Lower lobe of right lung (tissue), 2 donors: Measurements from ENCODE around the gene NUDT15. TPM values are rescaled to one million over a fixed set of nuclear protein-coding genes. Genes with fewer than 3 reads are reported as not detected.
"Not testable (repeated sequence)": the region's sequence is repeated elsewhere in the genome, so short reads cannot be mapped to it uniquely, and the experiment has no call there.

Experiments used
- ATAC-seq, 2 donors: fragments of 200-7000 bp; cut with Tn5 transposase; one replicate each; pipeline ENCODE4 v1.9.1; 2020 to 2022; ENCODE audit warnings: mild to moderate bottlenecking in 2 of 2, moderate library complexity in 2 of 2
- DNase-seq: peaks from one replicate; pipeline ENCODE4 v3.0.0-alpha.2; 2020
- H3K27ac ChIP-seq: fragments of 200-600 bp; one replicate; pipeline ENCODE4 v1.8.0; 2022
- H3K27me3 ChIP-seq: fragments of 200-600 bp; one replicate; pipeline ENCODE4 v1.8.0; 2022; ENCODE audit warnings: low read depth
- H3K36me3 ChIP-seq: fragments of 200-600 bp; one replicate; pipeline ENCODE4 v1.8.0; 2022; ENCODE audit warnings: mild to moderate bottlenecking
- H3K4me1 ChIP-seq: fragments of 200-600 bp; one replicate; pipeline ENCODE4 v1.8.0; 2022
- H3K4me3 ChIP-seq: fragments of 200-600 bp; one replicate; pipeline ENCODE4 v1.8.0; 2022; ENCODE audit warnings: mild to moderate bottlenecking
- H3K9me3 ChIP-seq: fragments of 200-600 bp; one replicate; pipeline ENCODE4 v1.8.0; 2022
- intact Hi-C: fragments of 100-400 bp; cut with DNase I; formaldehyde crosslinking; loops from one replicate; pipeline ENCODE4 v1.11.0; 2022
- total RNA-seq: library from RNA; stranded (reverse); fragmentation: NEBNext Ultra II Directional; extraction: Animal tissue kit (Norgen Biotek cat#: 25700); gene quantifications from one replicate; pipeline ENCODE4 v1.2.1, GENCODE V29; 2021
- TF ChIP-seq, protein P1 (sequence below): fragments of 200-600 bp; IDR thresholded peaks from one replicate; pipeline ENCODE4 v1.8.0; 2022; ENCODE audit warnings: antibody characterized with exemption, mild to moderate bottlenecking
- donor health status: DM: no; HTN: yes; CAD: no; lungs with severe emphysema.

Gene NUDT15
- total RNA-seq, 1 donor from 2014 or later: 11.6 TPM

DNA sequence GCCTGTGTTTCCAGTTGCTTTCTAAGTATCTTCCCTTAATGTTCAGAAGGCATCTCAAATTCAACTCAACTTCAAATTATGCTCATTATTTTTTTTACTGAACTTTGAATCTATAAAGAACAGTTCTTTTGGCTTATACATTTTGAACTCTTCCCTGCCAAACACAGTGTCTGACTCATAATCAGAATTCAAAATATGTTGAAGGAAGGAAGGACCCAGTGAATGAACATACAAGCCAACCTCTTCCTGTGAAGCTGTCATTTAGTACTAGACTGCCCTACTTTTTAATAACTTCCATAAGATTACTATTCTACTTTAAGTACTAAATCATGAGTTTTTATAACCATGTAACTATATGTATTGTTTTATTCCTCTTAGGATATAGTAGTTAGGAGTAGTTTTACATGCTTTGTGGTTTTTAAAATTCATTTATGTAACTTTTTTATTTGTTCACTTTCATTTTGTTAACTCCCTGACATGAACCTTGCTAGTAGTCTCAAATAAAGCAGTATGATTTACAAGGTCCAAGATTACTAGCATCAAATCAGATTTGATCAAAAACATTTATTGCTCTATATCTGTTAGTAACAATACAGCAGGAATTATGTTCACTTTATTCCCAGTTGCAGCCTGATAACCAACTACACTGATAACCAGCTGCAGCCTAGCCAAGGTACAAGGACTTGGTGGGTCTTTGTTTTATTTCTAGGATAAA lies 6.4 kb downstream of the NUDT15 start:
- ATAC-seq (no peak), DNase-seq (no peak)
- no peak overlapping the region for H3K4me3 ChIP-seq
- H3K36me3 ChIP-seq: peaks cover 40% of the 10 kb centered on the region
- intact Hi-C loops: no loop called here
- no peaks in the 10 kb centered on the region for H3K9me3 ChIP-seq
- H3K27ac ChIP-seq: no peak overlapping the region
- TF ChIP-seq, protein P1, sequence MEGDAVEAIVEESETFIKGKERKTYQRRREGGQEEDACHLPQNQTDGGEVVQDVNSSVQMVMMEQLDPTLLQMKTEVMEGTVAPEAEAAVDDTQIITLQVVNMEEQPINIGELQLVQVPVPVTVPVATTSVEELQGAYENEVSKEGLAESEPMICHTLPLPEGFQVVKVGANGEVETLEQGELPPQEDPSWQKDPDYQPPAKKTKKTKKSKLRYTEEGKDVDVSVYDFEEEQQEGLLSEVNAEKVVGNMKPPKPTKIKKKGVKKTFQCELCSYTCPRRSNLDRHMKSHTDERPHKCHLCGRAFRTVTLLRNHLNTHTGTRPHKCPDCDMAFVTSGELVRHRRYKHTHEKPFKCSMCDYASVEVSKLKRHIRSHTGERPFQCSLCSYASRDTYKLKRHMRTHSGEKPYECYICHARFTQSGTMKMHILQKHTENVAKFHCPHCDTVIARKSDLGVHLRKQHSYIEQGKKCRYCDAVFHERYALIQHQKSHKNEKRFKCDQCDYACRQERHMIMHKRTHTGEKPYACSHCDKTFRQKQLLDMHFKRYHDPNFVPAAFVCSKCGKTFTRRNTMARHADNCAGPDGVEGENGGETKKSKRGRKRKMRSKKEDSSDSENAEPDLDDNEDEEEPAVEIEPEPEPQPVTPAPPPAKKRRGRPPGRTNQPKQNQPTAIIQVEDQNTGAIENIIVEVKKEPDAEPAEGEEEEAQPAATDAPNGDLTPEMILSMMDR: no peak
- no peaks in the 10 kb centered on the region for H3K27me3 ChIP-seq
- peaks cover under 1% of the 10 kb centered on the region for H3K4me1 ChIP-seq

DNA sequence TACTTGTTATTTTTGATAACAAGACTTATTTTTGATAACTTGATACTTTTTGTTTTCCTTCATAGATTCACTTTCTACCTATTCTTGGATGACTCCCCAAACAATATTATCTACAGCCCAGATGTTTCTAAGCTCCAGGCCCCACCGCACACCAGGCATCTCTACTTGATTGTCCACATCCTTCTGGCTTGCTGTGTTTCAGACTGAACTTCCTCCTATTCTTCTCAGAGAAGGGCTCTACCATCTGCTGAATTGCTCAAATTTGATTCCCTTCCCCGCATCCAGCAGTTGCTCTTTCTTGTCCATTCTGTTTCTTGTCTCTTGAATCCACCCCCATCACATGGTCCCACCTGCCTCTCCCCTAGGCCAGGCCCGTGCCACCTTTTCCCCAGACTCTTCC lies 13.0 kb downstream of the NUDT15 start:
- peaks cover 73% of the 10 kb centered on the region for H3K36me3 ChIP-seq
- no peaks in the 10 kb centered on the region for H3K27me3 ChIP-seq
- no peaks in the 10 kb centered on the region for H3K4me1 ChIP-seq
- DNase-seq (no peak), ATAC-seq (no peak)
- H3K4me3 ChIP-seq: no peak overlapping the region
- TF ChIP-seq, protein P1: no peak
- intact Hi-C loops: no loop called here
- H3K9me3 ChIP-seq: no peaks in the 10 kb centered on the region
- H3K27ac ChIP-seq: no peak overlapping the region

DNA sequence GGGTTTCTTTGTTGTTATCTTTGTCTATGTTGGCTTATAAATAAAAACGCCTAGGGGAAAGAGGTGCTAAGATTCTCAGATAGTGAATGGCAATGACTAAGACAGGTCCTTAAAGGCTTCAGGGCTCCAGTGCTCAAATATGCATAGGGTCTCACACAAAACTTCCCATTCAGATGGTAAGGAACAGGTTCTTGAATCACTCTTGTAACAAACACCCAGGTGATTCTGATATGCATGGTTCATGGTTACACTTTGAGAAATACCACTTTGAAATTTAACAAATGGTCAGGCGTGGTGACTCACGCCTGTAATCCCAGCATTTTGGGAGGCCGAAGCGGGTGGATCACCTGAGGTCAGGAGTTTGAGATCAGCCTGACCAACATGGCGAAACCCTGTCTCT lies 17.1 kb downstream of the NUDT15 start:
- DNase-seq (no peak), ATAC-seq (no peak)
- Histone ChIP-seq H3K4me1 (no peaks in the 10 kb centered on the region), H3K36me3 (peaks cover 42% of the 10 kb centered on the region), H3K4me3 (no peak overlapping the region), H3K27me3 (no peaks in the 10 kb centered on the region), H3K27ac (no peak overlapping the region), H3K9me3 (no peaks in the 10 kb centered on the region)
- TF ChIP-seq, protein P1: no peak
- intact Hi-C loops: no loop called here

DNA sequence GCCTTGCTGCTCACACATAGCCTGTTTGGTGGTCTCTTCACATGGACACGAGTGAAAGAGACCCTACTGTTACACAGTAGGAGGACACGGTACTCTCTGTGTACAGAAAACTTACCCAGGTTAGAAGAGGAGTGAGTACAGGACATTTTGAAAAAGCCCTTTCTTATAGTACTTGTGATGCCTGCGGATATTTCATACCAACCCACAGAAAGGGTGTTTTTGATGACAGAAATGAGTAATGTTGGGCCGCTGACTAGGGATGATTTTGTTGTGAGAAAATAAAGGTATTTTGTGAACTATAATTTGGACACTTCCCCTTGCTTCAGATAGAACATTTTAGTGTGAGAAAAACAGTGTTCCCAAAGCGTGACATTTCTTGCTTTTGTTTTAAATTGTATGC lies 18.2 kb downstream of the NUDT15 start:
- ATAC-seq: no peak
- Histone ChIP-seq H3K27ac (no peak overlapping the region), H3K4me3 (no peak overlapping the region), H3K27me3 (no peaks in the 10 kb centered on the region), H3K4me1 (no peaks in the 10 kb centered on the region), H3K36me3 (peaks cover 31% of the 10 kb centered on the region), H3K9me3 (no peaks in the 10 kb centered on the region)
- DNase-seq: no peak
- intact Hi-C loops: no loop called here
- TF ChIP-seq, protein P1: no peak

DNA sequence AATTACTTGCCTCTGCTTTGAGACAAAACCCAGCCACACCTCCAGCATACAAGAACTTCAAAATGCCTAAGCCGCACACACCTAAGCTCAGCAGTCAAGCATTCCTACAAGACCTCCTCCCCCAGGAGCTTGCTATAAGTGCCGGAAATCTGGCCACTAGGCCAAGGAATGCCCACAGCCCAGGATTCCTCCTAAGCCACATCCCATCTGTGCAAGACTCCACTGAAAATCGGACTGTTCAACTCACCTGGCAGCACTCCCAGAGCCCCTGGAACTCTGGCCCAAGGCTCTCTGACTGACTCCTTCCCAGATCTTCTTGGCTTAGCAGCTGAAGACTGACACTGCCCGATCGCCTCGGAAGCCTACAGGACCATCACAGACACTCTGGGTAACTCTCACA lies 21.0 kb downstream of the NUDT15 start:
- H3K27me3 ChIP-seq, H3K4me3 ChIP-seq, H3K9me3 ChIP-seq, DNase-seq, intact Hi-C loops, H3K27ac ChIP-seq, ATAC-seq, H3K36me3 ChIP-seq, H3K4me1 ChIP-seq: not testable (repeated sequence)

DNA sequence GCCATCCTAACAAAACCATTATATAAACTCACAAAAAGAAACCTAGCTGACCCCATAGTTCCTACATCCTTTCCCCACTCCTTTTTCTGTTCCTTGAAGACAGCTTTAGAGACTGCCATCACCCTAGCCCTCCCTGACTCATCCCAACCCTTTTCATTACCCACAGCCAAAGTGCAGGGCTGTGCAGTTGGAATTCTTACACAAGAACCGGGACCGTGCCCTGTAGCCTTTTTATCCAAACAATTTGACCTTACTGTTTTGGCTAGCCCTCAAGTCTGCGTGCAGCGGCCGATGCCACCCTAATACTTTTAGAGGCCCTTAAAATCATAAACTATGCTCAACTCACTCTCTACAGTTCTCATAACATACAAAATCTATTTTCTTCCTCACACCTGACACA lies 22.4 kb downstream of the NUDT15 start:
- H3K4me1 ChIP-seq, H3K9me3 ChIP-seq, H3K27me3 ChIP-seq, ATAC-seq, H3K4me3 ChIP-seq, H3K36me3 ChIP-seq, DNase-seq, intact Hi-C loops, H3K27ac ChIP-seq: not testable (repeated sequence)
